DND-41 (cell line): Measurements from ENCODE around the gene ANO3.

Source experiments
- ATAC-seq: fragments of 200-7000 bp; cut with Tn5 transposase; 3 replicates; pipeline ENCODE4 v1.9.1; 2021; ENCODE audit warnings: low read depth; ENCODE audit not compliant: insufficient read depth
- DNase-seq: peaks from one replicate; pipeline ENCODE4 v3.0.0-alpha.2; 2020
- H2AFZ ChIP-seq: 2 replicates; pipeline ENCODE4 v1.6.0; 2012; ENCODE audit warnings: low read depth, low read length
- H3K27ac ChIP-seq: 2 replicates; pipeline ENCODE4 v1.5.1; 2012; ENCODE audit warnings: low read length, inconsistent platforms
- H3K27me3 ChIP-seq: fragments of 200-600 bp; sonication (generic); 2 replicates; pipeline ENCODE4 v1.6.0; 2012; ENCODE audit warnings: low read length, mild to moderate bottlenecking, inconsistent platforms; ENCODE audit not compliant: insufficient read depth, poor library complexity
- H3K36me3 ChIP-seq: 2 replicates; pipeline ENCODE4 v1.5.1; 2012; ENCODE audit warnings: low read length, inconsistent platforms; ENCODE audit not compliant: insufficient read depth
- H3K4me1 ChIP-seq: 2 replicates; pipeline ENCODE4 v1.5.1; 2012; ENCODE audit warnings: mild to moderate bottlenecking, low read length; ENCODE audit not compliant: insufficient read depth
- H3K4me2 ChIP-seq: 2 replicates; pipeline ENCODE4 v1.6.0; 2012; ENCODE audit warnings: mild to moderate bottlenecking, moderate library complexity, low read length, inconsistent platforms; ENCODE audit not compliant: insufficient read depth
- H3K4me3 ChIP-seq, 2 experiments: fragments of 200-600 bp in 1 of 2; shearing (Covaris generic) in 1 of 2; 2 replicates each; pipeline ENCODE4 v1.5.1; 2012 to 2016; ENCODE audit warnings: inconsistent platforms in 2 of 2, low read length in 2 of 2, mild to moderate bottlenecking in 2 of 2, low read depth in 1 of 2, moderate library complexity in 1 of 2
- H3K79me2 ChIP-seq: 2 replicates; pipeline ENCODE4 v1.6.0; 2012; ENCODE audit warnings: low read length, inconsistent platforms; ENCODE audit not compliant: insufficient read depth
- H3K9ac ChIP-seq: 2 replicates; pipeline ENCODE4 v1.6.0; 2012; ENCODE audit warnings: low read depth, mild to moderate bottlenecking, inconsistent platforms, low read length, moderate library complexity
- H3K9me3 ChIP-seq: 2 replicates; pipeline ENCODE4 v1.5.1; 2012; ENCODE audit warnings: low read length, moderate library complexity, mild to moderate bottlenecking, inconsistent platforms; ENCODE audit not compliant: insufficient read depth, severe bottlenecking
- H4K20me1 ChIP-seq: 2 replicates; pipeline ENCODE4 v1.6.0; 2012; ENCODE audit warnings: low read length; ENCODE audit not compliant: insufficient read depth
- EZH2 ChIP-seq: IDR thresholded peaks from 3 replicates; pipeline ENCODE4 v1.6.1; 2012; ENCODE audit warnings: borderline replicate concordance, low read depth, mild to moderate bottlenecking, moderate library complexity, low read length, inconsistent platforms; ENCODE audit not compliant: severe bottlenecking
- TF ChIP-seq, protein P1 (sequence below): IDR thresholded peaks from 2 replicates; pipeline ENCODE4 v1.5.1; 2012; ENCODE audit warnings: borderline replicate concordance, low read length, moderate library complexity, mild to moderate bottlenecking; ENCODE audit not compliant: poor library complexity, severe bottlenecking; ENCODE audit errors: extremely low read depth

Gene ANO3

DNA sequence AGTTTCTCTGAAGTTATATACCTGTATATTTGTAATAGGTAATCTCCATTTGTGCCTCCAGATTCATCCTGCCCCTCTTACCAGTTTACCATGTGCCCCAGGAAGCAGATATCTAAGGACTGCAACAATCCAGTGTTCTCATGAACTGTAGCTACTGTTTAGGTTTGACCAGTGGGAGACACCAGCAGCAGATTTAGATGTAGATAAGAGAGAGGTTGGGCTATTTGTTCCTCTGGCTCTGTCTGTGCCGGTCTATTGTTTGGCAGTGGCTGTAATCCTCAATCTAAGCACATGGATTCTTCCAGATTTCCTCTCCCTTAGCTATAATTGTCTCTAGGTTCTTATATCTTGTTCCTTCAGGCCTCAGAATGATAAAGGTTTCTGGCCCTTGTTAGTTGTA, 88.4 kb downstream of the ANO3 start:
- H4K20me1 ChIP-seq: no peaks in the 10 kb centered on the region
- H3K27me3 ChIP-seq: no peaks in the 10 kb centered on the region
- DNase-seq (no peak), ATAC-seq (no peak)
- H3K9me3 ChIP-seq: no peaks in the 10 kb centered on the region
- H3K27ac ChIP-seq: no peak overlapping the region
- TF ChIP-seq, protein P1, sequence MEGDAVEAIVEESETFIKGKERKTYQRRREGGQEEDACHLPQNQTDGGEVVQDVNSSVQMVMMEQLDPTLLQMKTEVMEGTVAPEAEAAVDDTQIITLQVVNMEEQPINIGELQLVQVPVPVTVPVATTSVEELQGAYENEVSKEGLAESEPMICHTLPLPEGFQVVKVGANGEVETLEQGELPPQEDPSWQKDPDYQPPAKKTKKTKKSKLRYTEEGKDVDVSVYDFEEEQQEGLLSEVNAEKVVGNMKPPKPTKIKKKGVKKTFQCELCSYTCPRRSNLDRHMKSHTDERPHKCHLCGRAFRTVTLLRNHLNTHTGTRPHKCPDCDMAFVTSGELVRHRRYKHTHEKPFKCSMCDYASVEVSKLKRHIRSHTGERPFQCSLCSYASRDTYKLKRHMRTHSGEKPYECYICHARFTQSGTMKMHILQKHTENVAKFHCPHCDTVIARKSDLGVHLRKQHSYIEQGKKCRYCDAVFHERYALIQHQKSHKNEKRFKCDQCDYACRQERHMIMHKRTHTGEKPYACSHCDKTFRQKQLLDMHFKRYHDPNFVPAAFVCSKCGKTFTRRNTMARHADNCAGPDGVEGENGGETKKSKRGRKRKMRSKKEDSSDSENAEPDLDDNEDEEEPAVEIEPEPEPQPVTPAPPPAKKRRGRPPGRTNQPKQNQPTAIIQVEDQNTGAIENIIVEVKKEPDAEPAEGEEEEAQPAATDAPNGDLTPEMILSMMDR: no peak
- no peak for TF ChIP-seq EZH2
- no peak overlapping the region for H3K4me2 ChIP-seq
- H3K4me3 ChIP-seq: no peak overlapping the region
- no peak overlapping the region for H3K9ac ChIP-seq
- H2AFZ ChIP-seq: no peak overlapping the region
- no peaks in the 10 kb centered on the region for H3K79me2 ChIP-seq
- H3K36me3 ChIP-seq: no peaks in the 10 kb centered on the region
- H3K4me1 ChIP-seq: no peaks in the 10 kb centered on the region

DNA sequence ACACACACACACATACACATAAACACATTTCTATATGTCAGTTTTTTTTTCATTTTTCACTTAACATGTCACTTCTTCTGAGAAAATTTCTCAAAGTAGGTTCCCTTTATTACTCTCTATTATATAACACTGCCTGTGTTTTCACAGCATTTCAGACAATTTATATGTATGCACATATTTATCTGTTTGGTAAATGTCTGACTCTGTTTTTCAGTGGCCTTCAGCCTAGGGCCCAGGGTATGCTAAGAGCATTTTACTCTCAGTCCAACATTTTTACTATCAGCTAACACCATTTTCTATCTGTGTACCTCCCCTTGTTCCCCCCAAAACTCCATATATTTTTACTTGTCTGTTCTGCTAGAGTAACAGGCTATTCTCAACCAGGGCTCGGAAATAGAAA, 92.3 kb downstream of the ANO3 start:
- TF ChIP-seq, protein P1: no peak
- no peak for TF ChIP-seq EZH2
- no peaks in the 10 kb centered on the region for H3K4me1 ChIP-seq
- no peak overlapping the region for H3K4me2 ChIP-seq
- no peak for ATAC-seq
- H3K9me3 ChIP-seq: no peaks in the 10 kb centered on the region
- no peak overlapping the region for H2AFZ ChIP-seq
- H3K9ac ChIP-seq: no peak overlapping the region
- no peak overlapping the region for H3K27ac ChIP-seq
- no peaks in the 10 kb centered on the region for H4K20me1 ChIP-seq
- no peak for DNase-seq
- no peaks in the 10 kb centered on the region for H3K27me3 ChIP-seq
- H3K79me2 ChIP-seq: no peaks in the 10 kb centered on the region
- H3K36me3 ChIP-seq: no peaks in the 10 kb centered on the region
- H3K4me3 ChIP-seq: no peak overlapping the region

DNA sequence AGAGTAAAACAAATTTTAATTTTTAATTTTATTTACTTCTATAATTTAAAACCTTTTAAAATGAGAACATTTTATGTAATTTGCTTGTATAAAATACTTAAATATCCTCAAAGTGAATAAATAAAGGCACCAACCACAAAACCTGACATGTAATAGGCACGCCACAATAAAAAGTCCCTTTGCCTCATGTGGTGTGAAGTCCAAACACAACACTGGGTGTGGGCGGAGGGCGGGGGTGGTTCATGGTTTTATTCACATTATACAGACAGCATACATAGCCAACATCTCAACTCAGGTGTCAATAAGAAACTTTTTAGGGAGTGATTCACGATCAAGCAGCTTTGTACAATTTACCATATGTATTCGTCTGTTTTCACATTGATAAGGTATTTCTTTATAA, 107.9 kb downstream of the ANO3 start:
- H3K27ac ChIP-seq: no peak overlapping the region
- no peak for DNase-seq
- H3K4me2 ChIP-seq: no peak overlapping the region
- no peaks in the 10 kb centered on the region for H3K9me3 ChIP-seq
- H3K4me1 ChIP-seq: no peaks in the 10 kb centered on the region
- H3K4me3 ChIP-seq: no peak overlapping the region
- TF ChIP-seq, protein P1: no peak
- TF ChIP-seq EZH2: no peak
- no peaks in the 10 kb centered on the region for H4K20me1 ChIP-seq
- H3K27me3 ChIP-seq: no peaks in the 10 kb centered on the region
- no peaks in the 10 kb centered on the region for H3K79me2 ChIP-seq
- ATAC-seq: no peak
- H3K9ac ChIP-seq: no peak overlapping the region
- no peaks in the 10 kb centered on the region for H3K36me3 ChIP-seq
- no peak overlapping the region for H2AFZ ChIP-seq

DNA sequence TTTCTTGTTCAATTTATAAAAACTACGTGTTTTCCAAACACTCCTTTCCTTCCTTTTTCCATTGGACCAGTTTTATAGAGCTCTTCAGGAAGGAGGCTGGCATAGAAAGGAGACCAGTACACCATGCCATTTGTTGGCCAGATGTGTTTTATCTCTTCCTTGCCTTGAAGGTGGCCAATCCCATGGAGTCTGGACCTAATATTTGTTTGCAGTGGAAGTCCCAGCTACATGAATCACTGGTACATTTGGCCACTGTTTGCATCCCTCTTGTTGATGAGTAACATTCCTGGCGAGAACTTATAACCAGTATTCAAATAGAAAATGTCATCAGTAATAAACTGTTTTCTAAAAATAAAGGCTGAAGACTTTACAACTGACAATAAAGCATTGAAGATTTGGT, 110.2 kb downstream of the ANO3 start:
- ATAC-seq (no peak), DNase-seq (no peak)
- TF ChIP-seq, protein P1: no peak
- Histone ChIP-seq H4K20me1 (no peaks in the 10 kb centered on the region), H3K27me3 (no peaks in the 10 kb centered on the region), H3K36me3 (no peaks in the 10 kb centered on the region), H3K9me3 (no peaks in the 10 kb centered on the region), H3K4me1 (no peaks in the 10 kb centered on the region), H3K4me3 (no peak overlapping the region), H3K9ac (no peak overlapping the region), H2AFZ (no peak overlapping the region), H3K79me2 (no peaks in the 10 kb centered on the region), H3K4me2 (no peak overlapping the region), H3K27ac (no peak overlapping the region)
